GM10266 (cell line): ENCODE results near the gene OR1M1.

ENCODE experiments used
- DNase-seq: peaks from one replicate; pipeline ENCODE4 v3.0.0; 2012; ENCODE audit errors: extremely low spot score
- CTCF ChIP-seq: IDR thresholded peaks from 2 replicates; pipeline ENCODE4 v1.5.1; 2012; ENCODE audit warnings: mild to moderate bottlenecking, low read depth; ENCODE audit not compliant: control insufficient read depth, insufficient read depth; ENCODE audit errors: missing control alignments

The OR1M1 gene

GRCh38 chr19:9076901-9077300 is 10.0 kb upstream of the OR1M1 start:
- no peak for DNase-seq
- TF ChIP-seq CTCF = no peak

- no peak for DNase-seq
- TF ChIP-seq CTCF = no peak
These were observed 8.2 kb upstream of the OR1M1 start for GRCh38 chr19:9078651-9079050.

GRCh38 chr19:9107375-9107774 is 20.5 kb downstream of the OR1M1 start, which contains the start of gene OR7G2:
Gene OR7G2 (minus strand): TSS chr19:9107475. CDS start chr19:9103243, 4,232 bp downstream.
- DNase-seq = no peak
- no peak for TF ChIP-seq CTCF

GRCh38 chr19:9109959-9110358 is 23.1 kb downstream of the OR1M1 start:
- no peak for DNase-seq
- no peak for TF ChIP-seq CTCF

- no peak for TF ChIP-seq CTCF
These were observed 28.5 kb downstream of the OR1M1 start, which contains the start of gene OR7G1 for GRCh38 chr19:9115307-9115813. Gene OR7G1 (minus strand): TSS chr19:9115763. CDS start chr19:9115763, 0 bp downstream.

GRCh38 chr19:9116547-9116946 is 29.7 kb downstream of the OR1M1 start:
- DNase-seq = no peak
- TF ChIP-seq CTCF = no peak

More at GRCh38 chr19:9115307-9115813, 28.5 kb downstream of the OR1M1 start, which contains the start of gene OR7G1:
- no peak for DNase-seq

- TF ChIP-seq CTCF = no peak
- DNase-seq = no peak
These were observed 40.1 kb downstream of the OR1M1 start, which contains the start of gene OR7G3 for GRCh38 chr19:9126900-9127405. Gene OR7G3 (minus strand): TSS chr19:9126950. CDS start chr19:9126950, 0 bp downstream.
